Endothelial cell (in vitro differentiated cells): ENCODE data around the gene TOM1L2. TPM values are rescaled to one million over a fixed set of nuclear protein-coding genes. Genes with fewer than 3 reads are reported as not detected.

Source experiments
- DNase-seq: peaks from one replicate; pipeline ENCODE4 v3.0.0; 2021; ENCODE audit warnings: low spot score
- H3K27ac Mint-ChIP-seq: one replicate; pipeline ENCODE4 v1.8.0; 2021; ENCODE audit warnings: mixed read lengths, inconsistent platforms; ENCODE audit not compliant: unreplicated experiment
- H3K27me3 Mint-ChIP-seq: one replicate; pipeline ENCODE4 v1.8.0; 2021; ENCODE audit warnings: mild to moderate bottlenecking, moderate library complexity, mixed read lengths, inconsistent platforms; ENCODE audit not compliant: unreplicated experiment
- H3K36me3 Mint-ChIP-seq: one replicate; pipeline ENCODE4 v1.8.0; 2021; ENCODE audit warnings: mild to moderate bottlenecking, low read depth, mixed read lengths, inconsistent platforms; ENCODE audit not compliant: unreplicated experiment
- H3K4me1 Mint-ChIP-seq: one replicate; pipeline ENCODE4 v1.8.0; 2021; ENCODE audit warnings: mild to moderate bottlenecking, mixed read lengths, inconsistent platforms; ENCODE audit not compliant: unreplicated experiment
- H3K4me3 Mint-ChIP-seq: one replicate; pipeline ENCODE4 v1.8.0; 2021; ENCODE audit warnings: mild to moderate bottlenecking, mixed read lengths, inconsistent platforms; ENCODE audit not compliant: unreplicated experiment
- H3K9me3 Mint-ChIP-seq: one replicate; pipeline ENCODE4 v1.8.0; 2021; ENCODE audit warnings: mixed read lengths, inconsistent platforms; ENCODE audit not compliant: unreplicated experiment
- CTCF ChIP-seq: fragments of 200-600 bp; sonication (generic); IDR thresholded peaks from one replicate; pipeline ENCODE4 v1.5.0; 2021; ENCODE audit warnings: antibody characterized with exemption; ENCODE audit not compliant: unreplicated experiment
- total RNA-seq: library from RNA; stranded (reverse); fragmentation: NEBNext Ultra II Directional; extraction: Animal tissue kit (Norgen Biotek cat#: 25700); gene quantifications from one replicate; pipeline ENCODE4 v1.2.1, GENCODE V29; 2021; ENCODE audit not compliant: unreplicated experiment

TOM1L2 gene
- total RNA-seq, 1 donor from 2014 or later, result 26.9 TPM

DNA sequence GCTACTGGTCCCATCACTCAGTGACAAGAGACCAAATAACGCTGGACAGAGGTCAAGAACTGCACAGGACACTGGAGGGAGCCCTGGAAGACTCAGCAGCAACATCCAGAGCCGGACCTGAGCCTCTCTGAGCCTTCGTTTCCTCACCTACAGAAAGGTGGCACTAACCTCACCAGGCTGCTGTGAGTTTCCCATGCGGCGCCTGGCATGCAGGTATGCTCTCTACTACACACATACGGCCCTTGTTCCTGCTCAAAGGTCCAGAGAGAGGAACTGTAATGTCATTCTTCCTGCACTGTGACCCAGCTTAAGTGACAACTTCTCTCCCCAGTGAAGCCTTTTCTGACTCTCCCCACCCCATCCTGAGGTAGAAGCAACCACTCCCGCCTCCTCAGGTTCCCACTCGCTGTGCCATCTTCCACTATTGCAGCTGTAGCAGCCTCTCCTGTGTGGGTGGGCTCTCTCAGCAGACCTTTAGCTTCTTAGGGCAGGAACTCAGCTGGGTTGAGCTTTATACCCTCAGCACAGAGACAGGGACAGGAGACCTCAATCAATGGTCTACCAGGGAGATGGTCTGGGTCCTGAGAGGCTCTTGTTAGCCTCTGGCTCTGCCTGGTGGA lies 91.5 kb downstream of the TOM1L2 start:
- Mint-ChIP-seq H3K4me1 (peaks cover 28% of the 10 kb centered on the region), H3K4me3 (no peak overlapping the region), H3K27ac (no peak overlapping the region), H3K36me3 (peaks cover 33% of the 10 kb centered on the region), H3K27me3 (peaks cover 9% of the 10 kb centered on the region), H3K9me3 (no peaks in the 10 kb centered on the region)
- no peak for DNase-seq
- TF ChIP-seq CTCF, result no peak

DNA sequence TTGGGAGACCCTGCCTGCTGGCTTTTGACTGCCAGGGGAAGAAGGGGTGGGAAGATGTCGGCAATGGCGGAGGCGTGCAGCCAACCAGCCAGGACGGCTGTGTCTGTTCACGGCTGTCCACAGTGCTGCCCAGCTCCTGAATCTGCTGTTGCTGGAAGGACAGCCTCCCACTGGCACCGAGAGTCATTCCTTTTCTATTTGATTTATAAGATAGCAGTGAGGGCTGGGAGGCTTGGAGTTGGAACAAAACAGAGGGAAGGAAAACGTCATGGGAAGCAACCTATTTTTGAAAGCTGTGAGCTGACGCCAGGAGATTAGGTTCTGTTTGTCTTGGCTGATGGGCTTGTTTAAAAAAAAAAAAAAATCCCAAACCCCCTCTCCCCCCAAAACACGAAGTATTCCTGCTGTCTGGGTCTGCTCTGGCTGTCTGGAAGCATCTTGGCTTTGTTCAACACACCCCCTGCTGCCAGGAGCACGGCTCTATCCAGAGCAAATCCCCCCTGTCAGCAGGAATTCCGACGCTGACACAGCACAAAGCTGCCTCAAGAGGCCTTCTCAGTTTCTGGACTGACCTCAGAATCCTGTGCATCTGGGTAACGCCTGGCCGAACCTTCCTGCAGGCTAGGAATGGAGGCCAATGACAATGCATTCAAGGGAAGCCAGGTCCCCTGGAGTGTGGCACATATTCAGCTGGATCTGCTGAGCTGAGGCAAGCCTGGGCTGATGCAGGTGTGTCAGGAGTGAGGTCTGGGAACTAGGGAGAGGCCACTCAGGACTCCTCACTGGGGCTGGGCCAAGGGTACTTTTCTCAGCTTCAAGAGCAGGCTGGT lies 94.5 kb downstream of the TOM1L2 start:
- Mint-ChIP-seq H3K4me3 (no peak overlapping the region), H3K27me3 (peaks cover 8% of the 10 kb centered on the region), H3K36me3 (peaks cover 38% of the 10 kb centered on the region), H3K9me3 (no peaks in the 10 kb centered on the region), H3K4me1 (peaks cover 34% of the 10 kb centered on the region), H3K27ac (peak overlapping the region; percentile 42)
- TF ChIP-seq CTCF, result no peak
- no peak for DNase-seq

- Mint-ChIP-seq H3K36me3 (peaks cover 38% of the 10 kb centered on the region), H3K27ac (peak overlapping the region; percentile 42), H3K4me1 (peaks cover 35% of the 10 kb centered on the region), H3K27me3 (peaks cover 8% of the 10 kb centered on the region), H3K4me3 (no peak overlapping the region), H3K9me3 (no peaks in the 10 kb centered on the region)
- no peak for TF ChIP-seq CTCF
- no peak for DNase-seq
Observed at GRCh38 chr17:17876959-17877528, 95.2 kb downstream of the TOM1L2 start.

DNA sequence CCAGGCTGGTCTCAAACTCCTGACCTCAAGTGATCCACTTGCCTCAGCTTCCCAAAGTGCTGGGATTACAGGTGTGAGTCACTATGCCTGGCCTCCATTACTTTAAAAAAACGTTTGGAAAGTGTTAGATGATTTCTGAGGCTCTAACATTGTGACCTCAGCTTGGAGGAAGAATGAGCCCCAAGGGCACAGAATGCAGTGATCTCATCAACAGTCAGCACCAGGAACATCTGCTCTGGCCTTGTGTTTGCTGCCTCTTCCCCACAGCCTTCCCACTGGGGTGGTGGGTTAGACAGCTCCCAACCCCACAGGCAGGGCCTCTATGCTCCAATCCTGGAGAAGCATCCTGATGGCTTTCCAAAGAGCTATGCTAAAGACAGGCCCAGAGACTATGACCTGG lies 97.7 kb downstream of the TOM1L2 start:
- peaks cover 31% of the 10 kb centered on the region for H3K36me3 Mint-ChIP-seq

More for the DNA sequence above, 97.7 kb downstream of the TOM1L2 start:
- no peak overlapping the region for H3K27ac Mint-ChIP-seq
- no peak for DNase-seq
- no peak for TF ChIP-seq CTCF
- H3K9me3 Mint-ChIP-seq, result no peaks in the 10 kb centered on the region
- no peak overlapping the region for H3K4me3 Mint-ChIP-seq
- H3K27me3 Mint-ChIP-seq, result peaks cover 2% of the 10 kb centered on the region
- peaks cover 42% of the 10 kb centered on the region for H3K4me1 Mint-ChIP-seq
